ENCODE measurements around the gene RAB11FIP2. TPM values are rescaled to one million over a fixed set of nuclear protein-coding genes. Genes with fewer than 3 reads are reported as not detected.

RAB11FIP2 gene
- total RNA-seq, 1 donor from 2014 or later: 14.7 TPM

GRCh38 chr10:117968354-117969182 is 78.2 kb downstream of the RAB11FIP2 start:
- no peaks in the 10 kb centered on the region for H3K27me3 ChIP-seq
- no peak overlapping the region for H3K27ac ChIP-seq
- intact Hi-C loops (cut with DNase I): no loop called here
- DNase-seq (ENCODE audit: extremely low spot score in 2 of 2): no peak
- H3K4me1 ChIP-seq: no peaks in the 10 kb centered on the region
- TF ChIP-seq, protein P1, sequence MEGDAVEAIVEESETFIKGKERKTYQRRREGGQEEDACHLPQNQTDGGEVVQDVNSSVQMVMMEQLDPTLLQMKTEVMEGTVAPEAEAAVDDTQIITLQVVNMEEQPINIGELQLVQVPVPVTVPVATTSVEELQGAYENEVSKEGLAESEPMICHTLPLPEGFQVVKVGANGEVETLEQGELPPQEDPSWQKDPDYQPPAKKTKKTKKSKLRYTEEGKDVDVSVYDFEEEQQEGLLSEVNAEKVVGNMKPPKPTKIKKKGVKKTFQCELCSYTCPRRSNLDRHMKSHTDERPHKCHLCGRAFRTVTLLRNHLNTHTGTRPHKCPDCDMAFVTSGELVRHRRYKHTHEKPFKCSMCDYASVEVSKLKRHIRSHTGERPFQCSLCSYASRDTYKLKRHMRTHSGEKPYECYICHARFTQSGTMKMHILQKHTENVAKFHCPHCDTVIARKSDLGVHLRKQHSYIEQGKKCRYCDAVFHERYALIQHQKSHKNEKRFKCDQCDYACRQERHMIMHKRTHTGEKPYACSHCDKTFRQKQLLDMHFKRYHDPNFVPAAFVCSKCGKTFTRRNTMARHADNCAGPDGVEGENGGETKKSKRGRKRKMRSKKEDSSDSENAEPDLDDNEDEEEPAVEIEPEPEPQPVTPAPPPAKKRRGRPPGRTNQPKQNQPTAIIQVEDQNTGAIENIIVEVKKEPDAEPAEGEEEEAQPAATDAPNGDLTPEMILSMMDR (IDR thresholded peaks at IDR 0.05): no peak
- no peak for TF ChIP-seq POLR2A (IDR thresholded peaks at IDR 0.05)
- TF ChIP-seq POLR2AphosphoS5 (IDR thresholded peaks at IDR 0.05; ENCODE audit: insufficient read depth in 1 of 2, low read depth in 1 of 2): no peak
- no peaks in the 10 kb centered on the region for H3K36me3 ChIP-seq
- no peak overlapping the region for H3K4me3 ChIP-seq
- H3K9me3 ChIP-seq: no peaks in the 10 kb centered on the region

DNA sequence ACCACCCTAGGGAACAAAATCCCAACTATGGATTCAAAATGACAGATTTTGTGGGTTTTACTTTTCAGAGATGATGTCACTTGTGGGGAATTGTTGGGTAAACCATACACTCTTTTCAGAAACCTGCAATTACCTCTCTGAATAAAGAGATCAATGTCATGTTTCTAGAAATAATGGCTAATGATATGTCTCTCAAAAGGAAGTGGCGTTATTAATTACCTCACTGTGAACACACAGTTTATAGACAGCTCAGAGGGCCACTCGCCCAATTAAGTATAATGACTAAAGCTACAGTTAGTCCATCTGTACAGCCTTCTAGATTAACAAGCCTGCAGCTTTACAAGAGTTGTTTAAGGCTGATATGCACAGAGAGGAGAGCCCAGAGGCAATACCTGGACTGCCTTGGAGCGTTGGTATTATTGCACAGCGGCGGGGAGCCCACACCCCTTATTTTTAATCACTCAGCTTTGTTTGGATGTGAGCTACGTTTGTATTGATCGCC is 79.5 kb downstream of the RAB11FIP2 start:
- Histone ChIP-seq H3K4me3 (no peak overlapping the region), H3K4me1 (no peaks in the 10 kb centered on the region), H3K27ac (no peak overlapping the region), H3K27me3 (no peaks in the 10 kb centered on the region), H3K9me3 (no peaks in the 10 kb centered on the region), H3K36me3 (no peaks in the 10 kb centered on the region)
- DNase-seq (ENCODE audit: extremely low spot score in 2 of 2): no peak
- intact Hi-C loops (cut with DNase I): no loop called here
- TF ChIP-seq, protein P1 (IDR thresholded peaks at IDR 0.05): no peak
- TF ChIP-seq POLR2A (IDR thresholded peaks at IDR 0.05) (no peak), POLR2AphosphoS5 (IDR thresholded peaks at IDR 0.05; ENCODE audit: insufficient read depth in 1 of 2, low read depth in 1 of 2) (no peak)

- no peak for DNase-seq (ENCODE audit: extremely low spot score in 2 of 2)
- no peak for TF ChIP-seq POLR2A (IDR thresholded peaks at IDR 0.05)
- no peak for TF ChIP-seq POLR2AphosphoS5 (IDR thresholded peaks at IDR 0.05; ENCODE audit: insufficient read depth in 1 of 2, low read depth in 1 of 2)
- TF ChIP-seq, protein P1 (IDR thresholded peaks at IDR 0.05): no peak
- Histone ChIP-seq H3K9me3 (no peaks in the 10 kb centered on the region), H3K27ac (no peak overlapping the region), H3K4me1 (no peaks in the 10 kb centered on the region), H3K36me3 (no peaks in the 10 kb centered on the region), H3K4me3 (no peak overlapping the region), H3K27me3 (no peaks in the 10 kb centered on the region)
- intact Hi-C loops (cut with DNase I): no loop called here
Measured at GRCh38 chr10:117965984-117966383, 80.8 kb downstream of the RAB11FIP2 start.

GRCh38 chr10:117964536-117964935 is 82.2 kb downstream of the RAB11FIP2 start:
- no peak overlapping the region for H3K27ac ChIP-seq
- no peak for DNase-seq (ENCODE audit: extremely low spot score in 2 of 2)
- H3K4me1 ChIP-seq: no peaks in the 10 kb centered on the region
- no peaks in the 10 kb centered on the region for H3K36me3 ChIP-seq
- TF ChIP-seq, protein P1 (IDR thresholded peaks at IDR 0.05): no peak
- TF ChIP-seq POLR2AphosphoS5 (IDR thresholded peaks at IDR 0.05; ENCODE audit: insufficient read depth in 1 of 2, low read depth in 1 of 2): no peak
- TF ChIP-seq POLR2A (IDR thresholded peaks at IDR 0.05): no peak
- no peak overlapping the region for H3K4me3 ChIP-seq
- intact Hi-C loops (cut with DNase I): no loop called here
- H3K27me3 ChIP-seq: no peaks in the 10 kb centered on the region
- H3K9me3 ChIP-seq: no peaks in the 10 kb centered on the region

DNA sequence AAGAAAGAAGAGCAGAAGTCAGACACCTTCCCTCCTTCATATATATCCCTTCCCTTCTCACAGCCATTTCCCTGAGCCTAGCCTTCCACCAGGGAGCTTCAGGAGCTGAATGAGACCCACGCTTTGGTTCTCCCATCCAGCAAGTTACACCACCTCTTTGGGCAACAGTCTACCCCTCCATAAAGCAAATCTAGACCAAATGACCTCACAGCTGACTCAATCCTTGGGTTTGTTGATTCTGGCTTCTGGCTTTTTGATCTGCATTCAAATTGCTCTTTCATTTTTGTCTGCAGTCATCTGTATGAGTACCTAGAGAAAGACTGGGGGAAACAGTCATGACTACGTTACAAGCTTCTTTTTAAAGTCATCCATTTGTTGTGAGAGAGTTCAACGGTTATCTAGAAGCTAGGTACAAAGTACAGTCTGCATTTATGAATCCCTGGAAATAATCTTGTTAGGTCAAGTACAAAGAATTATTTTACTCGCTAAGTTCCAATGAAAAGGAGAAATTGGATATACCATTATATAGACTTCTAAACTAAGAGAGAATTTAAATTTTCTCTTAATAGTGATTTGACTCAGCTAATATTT is 86.3 kb downstream of the RAB11FIP2 start:
- Histone ChIP-seq H3K4me3 (no peak overlapping the region), H3K4me1 (no peaks in the 10 kb centered on the region), H3K36me3 (no peaks in the 10 kb centered on the region), H3K27ac (no peak overlapping the region), H3K9me3 (no peaks in the 10 kb centered on the region), H3K27me3 (no peaks in the 10 kb centered on the region)
- TF ChIP-seq, protein P1 (IDR thresholded peaks at IDR 0.05): no peak
- TF ChIP-seq POLR2AphosphoS5 (IDR thresholded peaks at IDR 0.05; ENCODE audit: insufficient read depth in 1 of 2, low read depth in 1 of 2) (no peak), POLR2A (IDR thresholded peaks at IDR 0.05) (no peak)
- intact Hi-C loops (cut with DNase I): no loop called here
- no peak for DNase-seq (ENCODE audit: extremely low spot score in 2 of 2)
